ENCODE measurements around the gene GALNT2. TPM values are rescaled to one million over a fixed set of nuclear protein-coding genes. Genes with fewer than 3 reads are reported as not detected.

The GALNT2 gene
- total and polyA plus RNA-seq, 10 of the 15 experiments (the other 5 are each of a cell fraction or from before 2014, with no cell fraction given), result 0.52 to 27.7 (median 16.3) TPM

GRCh38 chr1:230159580-230159979 lies 92.5 kb downstream of the GALNT2 start:
- Histone ChIP-seq H2AFZ (ENCODE audit: control insufficient read depth, low read depth, low read length) (no peak overlapping the region), H3K9ac (ENCODE audit: control insufficient read depth, insufficient read depth, low read length) (no peak overlapping the region), H3K9me3 (replicated peaks; ENCODE audit: control insufficient read depth, insufficient read depth, low read length) (no peaks in the 10 kb centered on the region), H3K79me2 (ENCODE audit: control insufficient read depth, insufficient read depth, low read length) (no peaks in the 10 kb centered on the region; the same call in 1 of the 2 replicates), H3K4me3 (no peak overlapping the region), H3K4me2 (ENCODE audit: control insufficient read depth, insufficient read depth) (no peak overlapping the region), H3K27me3 (replicated peaks in 1 of 2; ENCODE audit: control insufficient read depth in 2 of 2, insufficient read depth in 2 of 2, low read length in 1 of 2) (no peaks in the 10 kb centered on the region), H3K27ac (ENCODE audit: control insufficient read depth, insufficient read depth) (no peak overlapping the region), H3K4me1 (ENCODE audit: control insufficient read depth, insufficient read depth, low read length) (no peaks in the 10 kb centered on the region), H3K36me3 (ENCODE audit: control insufficient read depth in 2 of 2, insufficient read depth in 2 of 2, low read length in 1 of 2) (no peaks in the 10 kb centered on the region), H4K20me1 (ENCODE audit: control insufficient read depth, insufficient read depth) (no peaks in the 10 kb centered on the region)
- ChIA-PET POLR2A (no interaction called here), SMC1A (ENCODE audit: uncharacterized antibody, unreplicated experiment) (no interaction called here), RAD21 (ENCODE audit: unreplicated experiment) (no interaction called here), CTCF (interaction anchor here (0.7 kb wide), 1 partner anchor 12 kb away, joined by 4 read pairs; no protein-coding TSS in a partner anchor)
- 84% methylated on average over 6 of the region's 6 CpGs for WGBS (ENCODE audit: insufficient coverage, insufficient replicate concordance, low lambda C conversion rate, missing lambda C conversion rate)
- FAIRE-seq (no peak), DNase-seq (ENCODE audit: low read depth, low spot score) (no peak), ATAC-seq (no peak)
- in situ Hi-C loops (cut with MboI), result no loop called here
- intact Hi-C loops (cut with micrococcal nuclease; ENCODE audit: unreplicated experiment), result no loop called here
- TF ChIP-seq LARP7 (IDR thresholded peaks at IDR 0.05) (no peak), NR2C1 (IDR thresholded peaks at IDR 0.05) (no peak), ZBTB11 (CRISPR knock-in tag; IDR thresholded peaks at IDR 0.05) (no peak), SMAD5 (IDR thresholded peaks at IDR 0.05; ENCODE audit: low read depth) (no peak), ZSCAN29 (IDR thresholded peaks at IDR 0.05) (no peak), YBX1 (IDR thresholded peaks at IDR 0.05) (no peak), USF1 (IDR thresholded peaks at IDR 0.05; ENCODE audit: borderline replicate concordance, extremely low read length, insufficient read depth, low read depth, low read length) (no peak), ATF7 (IDR thresholded peaks at IDR 0.05; ENCODE audit: low read depth) (no peak), EED (IDR thresholded peaks at IDR 0.05; ENCODE audit: low read depth) (no peak), GATAD2B (conservative IDR thresholded peaks at IDR 0.05; ENCODE audit: low read depth) (no peak), ZNF592 (IDR thresholded peaks at IDR 0.05) (no peak), ESRRA (IDR thresholded peaks at IDR 0.05; ENCODE audit: low read length) (no peak), EGR1 (IDR thresholded peaks at IDR 0.05; ENCODE audit: borderline replicate concordance in 1 of 2, low read depth in 2 of 2, low read length in 2 of 2) (no peak)
- no TSS peak for BruUV-seq (replicated peaks)
